ENCODE data around the gene AKAP7.
"Not testable (repeated sequence)": the region's sequence is repeated elsewhere in the genome, so short reads cannot be mapped to it uniquely, and the experiment has no call there.

Gene AKAP7

DNA sequence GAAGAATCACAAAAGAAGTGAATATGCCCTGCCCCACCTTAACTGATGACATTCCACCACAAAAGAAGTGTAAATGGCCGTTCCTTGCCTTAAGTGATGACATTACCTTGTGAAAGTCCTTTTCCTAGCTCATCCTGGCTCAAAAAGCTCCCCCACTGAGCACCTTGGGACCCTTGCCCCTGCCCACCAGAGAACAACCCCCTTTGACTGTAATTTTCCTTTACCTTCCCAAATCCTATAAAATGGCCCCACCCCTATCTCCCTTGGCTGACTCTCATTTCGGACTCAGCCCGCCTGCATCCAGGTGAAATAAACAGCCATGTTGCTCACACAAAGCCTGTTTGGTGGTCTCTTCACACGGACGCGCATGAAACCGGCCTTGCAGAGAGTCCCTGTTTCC lies 165.6 kb downstream of the AKAP7 start:
- not testable (repeated sequence) for FAIRE-seq

- no peak for FAIRE-seq
Measured at GRCh38 chr6:131303338-131303930, 168.2 kb downstream of the AKAP7 start.

DNA sequence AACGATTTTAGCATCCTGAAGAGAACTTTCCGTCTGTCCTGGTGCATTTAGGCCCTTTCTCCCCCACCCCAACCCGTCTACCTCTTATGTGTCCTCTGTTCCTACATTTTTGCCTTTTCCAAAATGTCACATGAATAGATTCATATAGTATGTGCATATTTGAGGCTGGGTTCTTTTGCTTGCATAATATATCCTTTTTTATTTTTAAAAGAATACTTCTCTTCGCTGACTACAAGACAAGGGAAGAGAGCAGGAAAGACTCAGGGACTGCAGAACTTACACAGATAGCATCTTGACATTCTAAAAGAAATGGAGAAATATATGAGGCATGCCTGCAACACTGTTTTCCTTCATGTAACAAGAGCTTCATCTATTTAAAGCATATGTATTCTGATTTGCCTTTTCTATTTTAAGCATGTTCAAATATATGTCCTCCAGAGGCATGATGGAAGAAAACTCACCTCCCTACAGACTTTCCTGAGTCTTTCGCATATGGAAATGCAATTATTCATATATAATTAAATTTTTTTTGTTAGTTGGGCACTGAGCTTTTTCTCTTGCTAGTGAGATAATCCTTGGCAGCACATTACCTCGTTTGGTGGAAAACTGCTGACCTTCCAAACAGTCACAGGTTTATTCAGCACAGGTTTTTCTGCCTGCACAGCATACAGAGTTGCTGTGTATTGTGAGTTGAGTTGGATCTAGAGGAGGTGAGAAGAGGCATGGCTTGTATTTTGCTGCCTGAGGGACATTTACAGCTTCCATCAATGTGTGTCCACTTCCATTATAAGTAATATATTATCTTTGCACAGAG lies 170.0 kb downstream of the AKAP7 start:
- no peak for FAIRE-seq

DNA sequence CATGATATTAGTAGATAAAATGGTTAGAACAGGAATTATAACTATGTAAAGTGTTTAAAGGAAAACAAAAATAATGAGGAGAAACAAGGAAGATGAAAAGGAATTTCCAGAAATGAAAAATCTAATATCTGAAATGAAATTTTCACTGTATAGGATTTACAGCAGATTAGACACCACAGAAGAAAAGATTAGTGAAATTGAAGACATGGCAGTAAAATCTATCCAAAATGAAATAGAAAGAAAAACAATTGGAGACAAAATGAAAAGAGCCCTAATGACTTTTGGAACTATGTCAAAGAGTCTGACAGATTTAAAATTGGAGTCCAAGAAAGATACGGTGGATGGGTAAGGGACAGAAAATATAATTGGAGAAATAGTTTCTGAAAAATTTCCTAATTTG lies 174.2 kb downstream of the AKAP7 start:
- FAIRE-seq, result no peak

DNA sequence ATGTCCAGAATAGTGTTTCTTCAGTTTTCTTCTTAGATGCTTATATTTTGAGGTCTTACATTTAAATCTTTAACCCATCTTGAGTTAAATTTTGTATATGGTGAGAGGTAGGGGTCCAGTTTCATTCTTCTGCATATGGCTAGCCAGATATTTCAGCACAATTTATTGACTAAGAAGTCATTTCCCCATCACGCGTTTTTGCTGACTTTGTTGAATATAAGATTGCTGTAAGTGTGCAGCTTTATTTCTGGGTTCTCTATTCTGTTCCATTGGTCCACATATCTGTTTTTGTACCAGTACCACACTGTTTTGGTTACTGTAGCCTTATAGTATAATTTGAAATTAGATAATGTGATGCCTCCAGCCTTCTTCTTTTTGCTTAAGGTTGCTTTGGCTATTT lies 179.6 kb downstream of the AKAP7 start:
- FAIRE-seq, result no peak

DNA sequence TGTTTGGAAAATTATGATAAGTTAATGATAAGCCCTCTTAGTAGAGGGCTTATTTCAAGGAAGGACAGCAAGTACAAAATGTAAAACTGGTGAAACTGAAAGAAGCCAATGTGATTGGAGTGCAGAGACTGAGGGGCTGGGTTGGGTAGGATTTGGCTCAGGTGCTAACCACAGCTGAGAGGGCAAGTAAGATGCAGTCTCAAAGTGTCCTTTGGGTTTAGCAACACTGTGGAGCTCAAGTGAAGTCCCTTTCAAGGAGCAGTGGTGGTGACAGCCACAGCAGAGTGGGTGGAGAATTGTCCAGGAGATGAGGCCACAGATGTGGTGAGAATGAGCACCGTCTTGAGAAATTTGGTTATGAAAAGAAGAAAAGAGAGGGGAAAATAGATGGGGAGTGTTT lies 181.4 kb downstream of the AKAP7 start:
- FAIRE-seq, result no peak

GRCh38 chr6:131317516-131317915 lies 182.2 kb downstream of the AKAP7 start:
- FAIRE-seq, result no peak

DNA sequence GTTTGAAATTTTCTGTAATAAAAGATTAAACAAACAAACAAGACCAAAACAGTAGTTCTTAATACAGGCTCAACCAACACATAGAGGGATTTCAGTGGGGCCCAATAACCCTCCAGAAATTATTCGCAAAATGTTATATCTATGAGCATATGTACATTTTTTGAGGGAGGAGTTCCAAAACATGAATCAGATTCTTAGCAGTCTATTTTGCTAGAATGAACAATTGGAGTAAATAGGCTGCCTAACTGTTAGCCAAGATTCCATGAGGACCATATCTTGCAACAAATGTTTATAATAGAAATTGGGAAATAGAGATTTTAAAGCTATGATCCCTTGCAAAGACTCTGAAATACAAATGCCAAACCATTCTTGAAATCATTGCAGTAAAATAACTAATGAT lies 186.3 kb downstream of the AKAP7 start:
- no peak for FAIRE-seq

DNA sequence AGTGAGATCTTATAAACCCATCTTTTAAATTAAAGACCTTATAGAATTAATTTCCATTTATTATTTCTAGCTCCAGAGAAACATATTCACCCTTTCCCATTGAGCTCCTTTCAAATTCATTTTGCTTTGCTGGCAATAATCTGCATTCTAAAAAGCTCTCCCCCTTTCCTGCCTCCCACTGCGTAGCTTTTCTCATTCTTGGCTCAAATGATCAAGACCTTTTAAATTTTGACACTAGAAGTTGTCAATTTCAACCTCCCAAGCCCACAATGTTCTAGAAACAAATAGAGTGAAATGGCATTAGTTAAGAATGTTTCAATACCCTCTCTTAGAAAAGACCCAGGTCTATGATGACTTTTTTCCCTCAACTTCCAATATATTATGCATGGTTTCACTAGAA lies 186.9 kb downstream of the AKAP7 start:
- FAIRE-seq, result no peak

DNA sequence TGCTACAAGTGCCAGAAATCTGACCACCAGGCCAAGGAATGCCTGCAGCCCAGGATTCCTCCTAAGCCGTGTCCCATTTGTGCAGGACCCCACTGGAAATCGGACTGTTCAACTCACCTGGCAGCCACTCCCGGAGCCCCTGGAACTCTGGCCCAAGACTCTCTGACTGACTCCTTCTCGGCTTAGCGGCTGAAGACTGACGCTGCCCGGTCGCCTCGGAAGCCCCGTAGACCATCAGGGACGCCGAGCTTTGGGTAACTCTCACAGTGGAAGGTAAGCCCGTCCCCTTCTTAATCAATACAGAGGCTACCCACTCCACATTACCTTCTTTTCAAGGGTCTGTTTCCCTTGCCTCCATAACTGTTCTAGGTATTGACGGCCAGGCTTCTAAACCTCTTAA lies 190.4 kb downstream of the AKAP7 start:
- FAIRE-seq, result not testable (repeated sequence)

- not testable (repeated sequence) for FAIRE-seq
Measured at GRCh38 chr6:131328727-131329126, 193.5 kb downstream of the AKAP7 start.

DNA sequence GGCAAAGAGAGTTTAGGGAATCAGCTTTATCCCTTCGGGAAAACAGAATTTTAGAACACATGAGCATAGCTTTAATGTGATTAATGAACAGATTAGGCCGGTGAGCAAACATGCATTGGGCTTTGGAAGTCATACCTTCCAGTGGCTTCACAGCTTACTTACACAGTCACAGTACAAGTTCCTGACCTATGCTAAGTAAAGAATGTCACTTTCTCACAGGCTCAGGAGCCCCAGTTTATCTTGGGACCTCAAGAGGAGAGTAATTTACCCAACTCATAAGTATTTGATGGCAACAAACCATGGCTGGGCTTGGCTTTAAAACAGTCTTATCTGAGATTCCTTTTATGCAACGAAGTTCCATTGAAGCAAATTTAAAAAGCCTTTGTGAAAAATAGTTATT lies 195.9 kb downstream of the AKAP7 start:
- FAIRE-seq, result no peak

GRCh38 chr6:131331873-131332781 lies 196.9 kb downstream of the AKAP7 start:
- FAIRE-seq, result no peak

Data from colon (tissue), 2 donors.